Measurements from ENCODE around the gene RNF224.
A peak's percentile ranks its signal among the peaks of the same experiment; 100 is the strongest.
"Not testable (repeated sequence)": the region's sequence is repeated elsewhere in the genome, so short reads cannot be mapped to it uniquely, and the experiment has no call there.

Gene RNF224

DNA sequence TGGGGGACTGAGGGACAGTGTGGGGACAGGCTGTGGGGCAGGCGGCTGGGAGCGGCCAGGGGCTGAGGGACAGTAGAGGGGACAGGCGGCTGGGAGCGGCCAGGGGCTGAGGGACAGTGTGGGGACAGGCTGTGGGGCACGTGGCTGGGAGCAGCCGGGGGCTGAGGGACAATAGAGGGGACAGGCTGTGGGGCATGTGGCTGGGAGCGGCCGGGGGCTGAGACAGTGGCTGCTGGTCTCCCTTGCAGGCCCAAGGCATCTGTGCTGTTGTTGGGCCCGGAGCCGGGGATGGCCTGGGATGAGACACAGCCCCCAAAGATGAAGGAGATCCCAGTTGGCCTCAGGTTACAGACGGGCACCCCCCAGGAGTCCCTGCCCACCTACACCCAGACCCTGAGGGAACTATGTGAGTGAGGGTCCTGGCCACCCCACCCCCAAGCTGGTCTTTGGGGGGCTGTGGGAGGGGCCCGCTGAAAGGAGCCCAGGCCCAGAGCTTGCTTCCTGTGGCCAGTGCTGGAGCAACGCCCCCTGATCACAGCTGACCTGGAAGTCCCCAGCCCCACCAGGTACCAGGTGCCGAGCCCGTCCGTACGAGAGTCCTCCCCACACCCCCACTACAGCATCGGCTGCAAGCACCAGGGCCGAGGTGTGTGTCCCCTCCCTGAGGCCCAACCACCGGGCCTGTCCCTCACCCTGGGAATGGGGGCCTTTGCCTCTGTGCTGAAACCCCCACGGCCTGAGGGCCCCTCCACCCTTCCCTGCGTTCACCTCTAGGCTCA is 24.4 kb downstream of the RNF224 start:
- DNase-seq (ENCODE audit: low read depth in 2 of 3, low spot score in 1 of 3), result no peak

DNA sequence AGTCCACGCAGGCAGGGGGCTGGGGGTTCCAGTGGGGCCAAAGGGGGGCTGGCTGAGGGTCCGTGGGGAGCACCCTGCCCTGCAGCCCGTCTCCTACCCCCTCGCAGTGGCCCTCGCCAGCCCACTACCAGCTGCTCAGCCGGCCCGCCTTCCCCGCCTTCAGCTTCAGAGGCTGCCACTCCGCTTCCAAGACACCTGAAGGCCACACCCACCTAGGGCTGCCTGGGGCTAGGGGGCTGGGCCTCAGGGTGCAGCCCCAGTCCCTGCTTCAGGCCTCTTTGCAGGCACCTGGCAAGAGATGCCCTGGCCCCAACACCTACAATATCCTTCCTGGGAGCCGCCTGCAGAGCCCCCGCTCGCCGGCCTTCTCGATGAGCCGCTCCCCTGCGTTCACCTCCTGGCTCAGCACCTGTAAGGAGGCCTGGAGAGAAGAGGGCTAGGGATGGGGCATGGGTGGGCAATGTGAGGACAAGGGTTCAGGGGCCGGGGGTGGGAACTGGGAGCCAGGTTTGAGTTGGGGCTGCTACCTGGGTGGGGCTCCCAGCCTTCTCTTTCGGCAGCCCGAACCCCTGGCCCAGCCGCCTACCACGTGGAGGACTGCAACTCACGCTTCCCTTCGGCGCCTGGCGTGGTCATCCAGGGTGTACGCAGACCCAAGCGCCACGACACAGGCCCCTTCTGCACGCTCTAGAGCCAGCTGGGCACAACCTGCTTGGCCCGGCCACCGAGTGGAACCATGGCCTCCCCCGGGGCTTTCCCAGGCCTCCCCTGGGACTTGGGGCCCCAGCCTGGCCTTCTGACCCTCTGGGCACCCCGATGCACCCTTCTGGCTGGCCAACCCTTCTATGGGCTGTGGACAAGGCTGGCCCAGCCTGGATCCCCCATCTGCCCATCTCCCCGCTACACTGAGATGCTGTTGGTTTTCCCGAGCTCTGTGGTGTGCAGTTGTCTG is 25.5 kb downstream of the RNF224 start:
- no peak for DNase-seq (ENCODE audit: low read depth in 2 of 3, low spot score in 1 of 3)

DNA sequence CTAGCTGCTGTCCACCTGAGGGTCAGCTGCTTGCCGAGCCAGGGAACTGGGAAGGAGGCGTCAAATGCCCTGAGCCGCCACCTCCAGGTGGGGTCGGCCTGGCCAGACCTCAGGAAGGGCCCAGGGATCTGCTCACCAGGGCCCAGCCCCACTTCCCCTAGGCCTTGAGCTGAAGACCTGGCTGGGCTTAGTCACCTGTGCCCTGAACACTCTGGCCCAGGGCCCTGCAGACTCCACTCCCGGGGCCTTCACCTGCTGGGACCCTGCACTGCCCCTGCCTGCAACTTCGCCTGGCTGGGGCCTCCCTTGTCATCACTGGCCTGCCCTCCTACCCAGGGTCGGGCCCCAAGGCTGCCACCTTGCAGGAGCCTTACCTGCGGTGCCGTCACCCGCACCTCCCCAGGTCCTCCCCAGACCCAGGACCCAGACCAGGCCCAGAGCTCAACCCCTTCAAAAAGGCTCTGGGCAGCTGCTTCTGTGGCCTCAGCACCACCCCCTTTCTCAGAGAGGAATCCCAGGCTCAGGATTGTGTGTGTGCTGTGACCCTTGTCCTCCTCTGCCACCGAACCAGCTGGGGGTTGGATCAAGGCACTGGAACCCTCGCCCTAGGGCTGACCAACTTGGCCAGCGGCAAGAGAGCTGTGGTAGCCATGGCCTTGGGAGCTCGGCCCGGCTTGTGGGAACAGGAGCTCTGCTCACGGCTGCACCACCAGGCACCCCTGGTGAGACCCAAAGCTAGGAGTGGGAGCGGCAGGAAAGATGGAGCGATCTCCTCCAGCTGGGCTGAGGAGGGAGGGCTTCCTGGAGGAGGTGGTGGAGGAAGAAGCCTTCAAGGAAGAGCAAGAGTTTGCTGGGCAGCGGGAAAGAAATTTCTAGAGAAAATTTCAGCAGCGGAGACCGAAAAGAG is 26.7 kb downstream of the RNF224 start:
- DNase-seq (ENCODE audit: low read depth in 2 of 3, low spot score in 1 of 3), result no peak

DNA sequence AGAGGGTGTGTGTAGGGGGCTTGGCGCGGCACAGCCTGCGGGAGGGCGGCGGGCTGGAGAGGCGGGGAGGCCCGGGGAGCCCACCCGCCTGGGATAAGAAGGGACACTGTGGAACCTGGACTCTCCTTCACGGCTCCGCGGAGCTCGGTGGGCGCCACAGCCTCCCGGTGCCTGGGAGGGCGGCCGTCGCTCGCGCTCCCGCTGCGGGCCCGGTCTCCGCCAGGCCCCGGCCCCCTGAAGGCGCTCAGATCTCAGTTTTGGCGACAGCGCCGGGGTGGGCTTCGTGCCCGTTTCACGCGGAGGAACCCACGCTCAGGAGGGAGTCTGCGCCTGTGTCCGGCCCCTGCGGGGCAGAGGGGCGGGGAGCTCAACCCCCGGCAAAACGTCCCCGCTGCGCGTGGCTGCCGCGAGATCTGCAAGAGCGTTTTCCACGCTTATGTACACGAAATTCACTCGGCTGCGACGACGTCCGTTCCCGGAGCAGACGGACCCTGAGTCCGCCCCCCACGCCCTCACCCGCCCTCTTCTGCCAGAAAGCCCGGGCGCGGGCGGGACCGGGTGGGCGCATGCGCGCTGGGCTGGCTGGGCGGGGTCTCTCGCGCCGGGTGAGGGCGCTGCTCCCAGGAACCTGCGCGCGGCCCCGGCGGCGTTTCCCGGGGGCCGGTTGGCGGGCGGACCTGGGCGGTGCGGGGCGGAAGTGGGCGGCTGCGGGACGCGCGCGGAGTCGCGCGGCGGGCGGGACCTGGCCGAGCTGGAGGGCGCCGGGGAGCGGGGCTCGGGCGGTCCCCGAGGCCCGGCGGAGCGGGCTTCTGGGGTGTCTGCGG is 27.5 kb downstream of the RNF224 start, which contains the start of gene NELFB:
Gene NELFB (plus strand): TSS at position 704 of the 824 bp plus-strand sequence.
- DNase-seq (ENCODE audit: low read depth in 2 of 3, low spot score in 1 of 3), result peak; percentile 86 to 96 (median 96)

DNA sequence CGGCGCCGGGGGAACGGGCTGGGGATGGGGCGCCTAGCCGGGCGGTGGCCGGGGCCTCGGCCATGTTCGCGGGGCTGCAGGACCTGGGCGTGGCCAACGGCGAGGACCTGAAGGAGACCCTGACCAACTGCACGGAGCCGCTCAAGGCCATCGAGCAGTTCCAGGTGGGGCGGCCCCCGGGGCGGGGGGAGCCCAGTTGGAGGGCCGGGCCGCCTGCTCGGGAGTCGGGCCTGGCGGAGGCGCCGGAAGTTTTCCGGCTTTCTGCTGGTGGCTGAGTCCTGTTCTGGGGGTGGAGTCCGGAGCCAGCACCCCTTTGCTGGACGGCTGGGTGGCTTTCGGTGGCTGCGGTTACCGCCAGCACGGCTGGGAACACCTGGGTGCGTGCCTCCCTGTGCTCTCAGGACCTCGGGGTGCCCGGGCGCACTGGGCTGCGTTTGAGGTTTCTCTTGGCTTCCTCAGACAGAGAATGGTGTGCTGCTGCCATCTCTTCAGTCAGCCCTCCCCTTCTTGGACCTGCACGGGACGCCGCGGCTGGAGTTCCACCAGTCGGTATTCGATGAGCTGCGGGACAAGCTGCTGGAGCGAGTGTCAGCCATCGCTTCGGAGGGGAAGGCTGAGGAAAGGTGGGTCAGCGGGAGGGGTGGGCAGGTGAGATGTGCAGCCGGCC is 28.3 kb downstream of the RNF224 start:
- DNase-seq (ENCODE audit: low read depth in 2 of 3, low spot score in 1 of 3), result no peak

DNA sequence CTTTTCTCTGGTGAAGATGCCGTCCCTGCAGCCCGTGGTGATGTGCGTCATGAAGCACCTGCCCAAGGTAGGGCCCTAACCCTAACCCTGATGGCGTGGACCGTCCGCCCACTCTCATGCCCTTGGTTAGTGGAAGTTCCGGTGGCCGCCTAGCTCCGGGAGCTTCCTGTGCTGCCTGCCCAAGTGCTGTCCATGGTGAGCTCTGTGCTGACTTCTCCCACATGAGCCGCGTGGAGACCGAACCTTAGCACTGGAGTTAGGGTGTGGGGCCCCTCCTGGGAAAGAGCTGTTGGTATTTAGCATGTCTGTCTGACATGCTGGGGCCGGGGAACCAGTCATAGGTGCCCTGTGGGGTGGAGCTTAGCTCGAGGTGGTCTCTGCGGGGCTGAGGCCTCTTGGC is 29.1 kb downstream of the RNF224 start:
- no peak for DNase-seq (ENCODE audit: low read depth in 2 of 3, low spot score in 1 of 3)

DNA sequence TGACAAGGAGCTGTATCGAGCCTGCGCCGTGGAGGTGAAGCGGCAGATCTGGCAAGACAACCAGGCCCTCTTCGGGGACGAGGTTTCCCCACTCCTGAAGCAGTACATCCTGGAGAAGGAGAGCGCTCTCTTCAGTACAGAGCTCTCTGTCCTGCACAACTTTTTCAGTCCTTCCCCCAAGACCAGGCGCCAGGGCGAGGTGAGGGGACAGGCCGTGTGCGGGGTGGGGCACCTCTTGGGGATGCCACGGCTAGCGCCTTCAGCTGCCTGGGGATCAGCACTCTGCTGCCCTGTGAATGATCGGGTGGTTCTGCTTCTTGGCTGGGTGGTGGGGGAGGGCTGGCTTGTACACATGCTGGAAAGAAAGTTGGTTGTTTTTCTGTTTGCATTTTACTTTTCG is 29.6 kb downstream of the RNF224 start:
- no peak for DNase-seq (ENCODE audit: low read depth in 2 of 3, low spot score in 1 of 3)

DNA sequence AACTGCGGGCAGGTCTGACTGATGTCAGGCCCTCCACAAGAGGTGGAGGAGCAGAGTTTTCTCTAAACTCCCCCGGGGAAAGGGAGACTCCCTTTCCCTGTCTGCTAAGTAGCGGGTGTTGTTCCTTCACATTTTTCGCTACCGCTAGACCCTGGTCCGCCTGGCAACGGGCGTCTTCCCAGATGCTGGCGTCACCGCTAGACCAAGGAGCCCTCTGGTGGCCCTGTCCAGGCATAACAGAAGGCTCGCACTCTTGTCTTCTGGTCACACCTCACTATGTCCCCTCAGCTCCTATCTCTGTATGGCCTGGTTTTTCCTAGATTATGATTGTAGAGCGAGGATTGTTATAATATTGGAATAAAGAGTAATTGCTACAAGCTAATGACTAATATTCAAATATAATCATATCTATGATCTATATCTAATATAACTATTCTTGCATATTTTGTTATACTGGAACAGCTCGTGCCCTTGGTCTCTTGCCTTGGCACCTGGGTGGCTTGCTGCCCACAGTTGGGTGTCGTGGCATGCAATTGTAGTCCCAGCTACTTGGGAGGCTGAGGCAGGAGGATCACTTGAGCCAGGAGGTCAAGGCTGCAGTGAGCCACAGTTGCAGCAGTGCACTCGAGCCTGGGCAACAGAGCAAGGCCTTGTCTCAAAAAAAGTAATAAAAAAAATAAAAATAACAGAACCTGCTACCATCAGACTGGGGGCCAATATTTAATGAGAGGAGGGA is 35.0 kb downstream of the RNF224 start:
- not testable (repeated sequence) for DNase-seq (ENCODE audit: low read depth in 2 of 3, low spot score in 1 of 3)

DNA sequence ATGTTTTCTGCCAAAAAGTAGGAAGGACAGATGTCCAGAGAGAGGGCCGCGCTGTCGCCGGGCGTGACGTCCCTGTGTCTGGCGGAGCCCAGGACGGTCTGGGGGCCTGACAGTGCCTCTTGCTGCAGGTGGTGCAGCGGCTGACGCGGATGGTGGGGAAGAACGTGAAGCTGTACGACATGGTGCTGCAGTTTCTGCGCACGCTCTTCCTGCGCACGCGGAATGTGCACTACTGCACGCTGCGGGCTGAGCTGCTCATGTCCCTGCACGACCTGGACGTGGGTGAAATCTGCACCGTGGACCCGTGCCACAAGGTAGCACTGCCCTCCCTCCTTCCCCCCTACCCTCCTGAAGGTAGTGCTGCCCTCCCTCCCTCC is 35.6 kb downstream of the RNF224 start:
- DNase-seq (ENCODE audit: low read depth in 2 of 3, low spot score in 1 of 3), result no peak

DNA sequence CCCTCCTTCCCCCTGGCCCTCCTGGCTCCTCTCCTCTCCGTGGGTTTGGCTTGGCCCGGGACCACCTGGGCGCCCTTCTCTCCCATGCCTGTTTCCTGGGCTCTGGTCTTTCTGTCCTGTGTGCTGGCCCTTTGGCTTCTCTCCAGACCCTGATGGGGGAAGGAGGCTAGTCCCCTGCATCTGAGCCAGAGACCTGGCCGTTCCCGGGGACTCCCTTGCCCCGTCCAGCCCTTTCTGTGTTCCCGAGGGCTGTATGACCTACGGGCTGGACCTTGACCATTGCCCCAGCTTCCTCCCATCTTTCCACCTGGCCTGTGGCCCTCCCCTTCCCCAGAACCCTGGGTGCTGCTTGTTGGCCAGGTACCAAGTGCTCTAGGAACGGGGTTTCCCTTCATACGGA is 36.2 kb downstream of the RNF224 start:
- DNase-seq (ENCODE audit: low read depth in 2 of 3, low spot score in 1 of 3), result no peak

DNA sequence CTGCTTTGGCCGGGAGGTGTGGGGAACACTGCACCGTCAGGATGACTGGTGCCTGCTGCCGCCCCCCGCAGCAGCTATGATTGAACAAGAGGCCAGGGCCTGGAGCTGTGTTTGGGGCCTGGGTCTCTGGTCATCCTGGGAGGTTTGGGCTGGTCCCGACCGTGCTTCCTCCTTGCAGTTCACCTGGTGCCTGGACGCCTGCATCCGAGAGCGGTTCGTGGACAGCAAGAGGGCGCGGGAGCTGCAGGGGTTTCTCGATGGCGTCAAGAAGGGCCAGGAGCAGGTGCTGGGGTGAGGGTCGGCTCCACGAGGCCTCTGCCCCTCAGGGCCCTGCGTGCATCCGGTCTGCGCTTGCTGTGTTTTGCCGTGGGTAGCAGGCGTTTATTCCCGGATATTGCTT is 36.8 kb downstream of the RNF224 start:
- DNase-seq (ENCODE audit: low read depth in 2 of 3, low spot score in 1 of 3), result no peak

DNA sequence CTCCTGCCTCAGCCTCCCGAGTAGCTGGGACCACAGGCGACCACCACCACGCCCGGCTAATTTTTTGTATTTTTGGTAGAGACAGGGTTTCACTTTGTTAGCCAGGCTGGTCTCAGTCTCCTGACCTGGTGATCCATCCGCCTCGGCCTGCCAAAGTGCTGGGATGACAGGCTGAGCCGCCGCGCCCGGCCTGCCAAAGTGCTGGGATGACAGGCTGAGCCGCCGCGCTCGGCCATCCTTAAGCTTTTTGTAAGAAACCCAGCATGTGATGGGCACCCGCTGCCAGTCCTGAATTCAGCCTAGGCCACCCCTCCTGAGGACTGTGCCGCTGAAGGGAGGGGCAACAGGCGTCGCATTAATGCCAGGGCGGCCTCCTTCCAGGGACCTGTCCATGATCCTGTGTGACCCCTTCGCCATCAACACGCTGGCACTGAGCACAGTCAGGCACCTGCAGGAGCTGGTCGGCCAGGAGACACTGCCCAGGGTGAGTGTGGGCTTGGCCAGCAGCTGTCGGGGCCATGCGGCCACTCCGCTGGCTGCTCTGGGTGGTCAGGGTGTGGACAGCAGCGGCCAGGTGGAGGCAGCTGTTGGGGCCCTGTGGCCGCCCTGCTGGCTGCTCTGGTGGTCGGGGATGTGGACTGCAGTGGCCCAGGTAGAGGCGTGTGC is 38.3 kb downstream of the RNF224 start:
- no peak for DNase-seq (ENCODE audit: low read depth in 2 of 3, low spot score in 1 of 3)

DNA sequence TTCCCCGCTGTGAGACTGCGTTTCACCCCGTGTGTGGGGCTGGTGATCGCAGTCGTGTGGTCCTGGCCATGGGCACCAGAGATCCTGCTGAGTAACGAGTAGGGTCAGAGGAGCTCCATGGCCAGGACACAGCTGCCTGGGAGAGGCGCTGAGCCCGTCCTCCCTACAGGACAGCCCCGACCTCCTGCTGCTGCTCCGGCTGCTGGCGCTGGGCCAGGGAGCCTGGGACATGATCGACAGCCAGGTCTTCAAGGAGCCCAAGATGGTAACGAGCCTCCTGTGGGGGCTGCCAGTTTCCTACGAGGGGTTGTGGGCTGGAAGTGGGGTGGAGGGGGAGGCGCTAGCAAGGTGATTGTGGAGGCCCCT is 38.8 kb downstream of the RNF224 start:
- DNase-seq (ENCODE audit: low read depth in 2 of 3, low spot score in 1 of 3), result no peak

DNA sequence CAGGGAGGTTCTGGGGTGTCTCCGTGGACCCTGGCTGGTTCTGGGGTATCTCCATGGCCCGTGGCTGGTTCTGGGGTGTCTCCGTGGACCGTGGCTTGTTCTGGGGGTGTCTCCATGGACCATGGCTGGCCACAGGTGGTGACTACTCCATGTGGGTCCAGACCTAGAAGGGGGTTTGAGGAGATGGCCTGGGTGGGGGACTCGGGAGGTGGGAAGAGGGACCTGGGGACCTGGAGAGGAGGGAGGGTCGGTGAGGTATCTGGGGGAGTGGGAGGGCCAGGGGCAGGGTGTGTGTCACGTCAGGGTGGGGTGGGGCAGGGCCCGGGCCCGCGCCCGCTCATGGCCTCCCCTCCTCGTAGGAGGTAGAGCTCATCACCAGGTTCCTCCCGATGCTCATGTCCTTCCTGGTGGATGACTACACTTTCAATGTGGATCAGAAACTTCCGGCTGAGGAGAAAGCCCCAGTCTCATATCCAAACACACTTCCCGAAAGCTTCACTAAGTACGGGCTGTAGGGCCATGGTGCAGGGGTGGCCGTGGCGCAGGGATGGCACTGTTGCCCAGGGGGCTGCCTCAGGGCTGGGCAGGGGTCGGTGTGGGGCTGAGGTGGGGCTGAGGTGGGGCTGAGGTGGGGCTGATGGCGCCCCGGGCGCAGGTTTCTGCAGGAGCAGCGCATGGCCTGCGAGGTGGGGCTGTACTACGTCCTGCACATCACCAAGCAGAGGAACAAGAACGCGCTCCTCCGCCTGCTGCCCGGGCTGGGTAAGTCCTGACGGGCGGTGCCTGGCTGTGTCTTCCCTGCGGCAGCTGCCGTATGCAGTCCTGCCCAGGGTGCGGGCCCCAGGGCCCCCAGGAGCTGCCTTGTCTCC is 39.5 kb downstream of the RNF224 start:
- no peak for DNase-seq (ENCODE audit: low read depth in 2 of 3, low spot score in 1 of 3)

DNA sequence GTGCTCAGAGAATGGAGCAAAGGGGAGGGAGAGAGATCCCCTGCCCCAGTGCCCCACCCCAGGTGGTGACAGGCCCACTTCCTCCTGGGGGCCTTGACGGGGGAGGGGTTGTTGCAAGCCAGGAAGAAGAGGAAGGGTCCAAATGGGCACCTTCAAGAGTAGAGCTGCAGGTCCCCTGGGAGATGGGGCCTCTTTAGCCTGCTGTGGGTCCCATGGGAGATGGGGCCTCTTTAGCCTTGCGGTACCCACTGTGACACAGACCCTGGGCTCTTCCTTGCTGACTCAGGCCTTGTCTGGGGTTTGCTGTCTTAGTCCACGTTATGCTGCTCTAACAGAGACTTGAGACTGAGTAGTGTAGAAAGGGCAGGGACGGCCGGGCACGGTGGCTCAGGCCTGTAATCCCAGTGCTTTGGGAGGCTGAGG is 40.6 kb downstream of the RNF224 start:
- DNase-seq (ENCODE audit: low read depth in 2 of 3, low spot score in 1 of 3), result no peak

DNA sequence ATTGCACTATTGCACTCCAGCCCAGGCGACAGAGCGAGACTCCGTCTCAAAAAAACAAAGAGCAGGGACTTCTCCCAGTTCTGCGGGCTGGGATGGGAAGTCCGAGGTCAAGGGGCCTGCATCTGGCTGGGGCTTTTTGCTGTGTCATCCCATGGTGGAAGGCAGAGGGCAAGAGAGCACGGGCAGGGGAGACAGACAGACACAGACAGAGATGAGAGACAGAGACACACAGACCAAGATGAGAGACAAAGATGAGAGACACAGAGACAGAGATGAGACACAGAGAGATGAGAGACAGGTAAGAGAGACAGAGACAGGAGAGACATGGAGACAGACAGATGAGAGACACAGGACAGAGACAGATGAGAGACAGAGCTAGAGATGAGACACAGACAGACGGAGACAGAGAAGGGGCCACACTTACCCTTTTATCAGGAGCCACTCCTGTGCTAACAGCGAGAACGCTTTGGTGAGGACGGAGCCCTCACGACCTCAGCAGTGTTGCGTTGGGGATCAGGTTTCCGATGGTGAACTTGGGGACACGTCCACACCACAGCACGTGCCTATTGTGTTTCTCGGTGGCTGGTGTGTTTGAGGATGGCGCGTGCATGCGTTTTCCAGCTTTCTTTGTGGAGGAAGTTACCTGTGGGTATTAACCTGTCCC is 41.4 kb downstream of the RNF224 start:
- no peak for DNase-seq (ENCODE audit: low read depth in 2 of 3, low spot score in 1 of 3)

DNA sequence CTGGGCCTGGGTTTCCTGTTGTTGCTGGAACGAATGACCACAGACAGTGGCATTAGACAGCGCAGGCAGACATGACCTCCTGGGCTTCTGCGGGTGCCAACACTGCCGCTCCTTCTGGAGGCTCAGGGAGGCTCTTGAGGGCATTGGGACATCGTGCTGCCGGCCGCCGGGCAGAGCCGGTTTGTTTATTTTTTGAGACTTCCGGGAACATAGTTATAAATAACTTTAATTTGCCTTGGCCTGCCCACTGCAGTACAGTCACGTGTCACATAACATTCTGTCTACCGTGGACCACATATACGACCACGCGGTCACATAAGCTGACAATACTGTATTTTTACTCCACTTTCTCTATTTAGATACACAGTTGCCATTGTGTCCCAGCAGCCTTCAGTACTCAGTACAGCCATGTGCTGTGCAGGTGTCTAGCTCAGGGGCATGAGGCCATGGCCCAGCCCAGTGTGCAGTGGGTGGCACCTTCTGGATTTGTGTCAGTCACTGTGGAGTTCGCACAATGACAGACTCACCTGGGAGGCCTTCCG is 42.0 kb downstream of the RNF224 start:
- DNase-seq (ENCODE audit: low read depth in 2 of 3, low spot score in 1 of 3), result no peak
